NCI-H128 (cell line): ENCODE measurements around the gene ATXN2.

Source experiments
- DNase-seq: peaks from one replicate; lab custom pipeline; 2025; ENCODE audit not compliant: unreplicated experiment; lab: John Stamatoyannopoulos, UW

The ATXN2 gene

DNA sequence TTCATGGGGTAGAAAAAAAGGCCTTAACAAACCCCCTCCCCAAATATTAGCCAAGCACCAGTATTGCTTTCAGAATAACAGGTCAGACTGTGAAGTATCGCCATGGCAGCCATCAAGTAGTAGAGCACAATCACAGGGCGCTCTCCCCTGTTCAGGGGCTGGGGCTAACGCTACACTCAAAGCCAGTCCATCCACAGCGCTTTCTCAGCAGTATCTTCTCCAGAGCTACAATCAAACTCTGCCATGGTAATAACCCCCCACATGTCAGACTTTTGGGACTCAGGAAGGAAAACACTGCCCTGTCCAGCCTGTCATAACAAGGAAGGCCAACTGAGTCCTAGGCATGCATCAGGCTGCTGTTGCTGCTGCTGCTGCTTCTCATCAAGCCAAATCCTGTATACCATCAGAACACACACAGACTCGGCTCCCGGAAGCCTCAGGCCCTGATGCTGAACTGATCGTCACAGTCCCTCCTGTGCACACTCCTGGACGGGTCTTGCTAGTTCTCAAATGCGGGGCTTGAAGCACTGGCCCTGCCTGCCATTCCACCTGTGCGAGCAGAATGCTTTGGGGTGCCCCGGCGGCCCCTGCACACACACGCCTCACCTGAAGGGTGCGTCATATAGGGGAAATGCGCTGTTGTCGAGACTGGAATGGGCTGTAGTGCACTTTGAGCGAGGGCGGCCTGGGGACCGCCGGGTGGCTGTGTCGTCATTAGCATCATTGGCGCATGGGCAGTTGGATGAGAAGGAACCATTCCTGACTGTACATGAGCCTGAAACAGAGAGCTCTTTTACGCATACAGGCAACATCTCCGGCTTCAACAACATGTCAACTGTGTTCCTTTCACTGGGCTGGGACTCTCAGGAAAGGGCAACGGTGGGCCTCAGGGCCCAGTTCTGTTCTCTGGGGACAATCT is 145.8 kb downstream of the ATXN2 start:
- no peak for DNase-seq

DNA sequence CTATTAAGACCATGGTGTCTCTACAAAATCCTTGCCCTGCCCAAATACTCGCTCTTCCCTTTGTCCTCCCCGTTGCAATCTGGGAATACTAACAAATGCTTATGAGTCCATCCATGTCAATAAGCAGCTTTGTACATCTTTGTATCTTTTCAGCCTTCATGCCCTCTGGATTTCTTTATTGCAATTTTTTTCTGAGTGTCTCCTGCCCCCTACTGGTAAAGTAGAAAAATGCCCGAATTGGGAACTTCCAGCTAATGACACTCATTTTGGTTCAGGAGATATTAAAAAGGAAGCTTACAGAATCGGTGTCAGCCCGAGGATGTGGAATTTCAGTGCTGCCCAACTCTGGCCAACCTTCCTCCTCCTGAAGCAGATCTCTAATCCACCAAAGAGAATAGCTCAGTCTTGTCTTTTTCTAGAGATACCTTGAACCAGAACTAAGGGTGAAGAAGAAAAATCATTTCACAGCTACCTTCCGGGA is 147.4 kb downstream of the ATXN2 start:
- DNase-seq = peak; percentile 21

DNA sequence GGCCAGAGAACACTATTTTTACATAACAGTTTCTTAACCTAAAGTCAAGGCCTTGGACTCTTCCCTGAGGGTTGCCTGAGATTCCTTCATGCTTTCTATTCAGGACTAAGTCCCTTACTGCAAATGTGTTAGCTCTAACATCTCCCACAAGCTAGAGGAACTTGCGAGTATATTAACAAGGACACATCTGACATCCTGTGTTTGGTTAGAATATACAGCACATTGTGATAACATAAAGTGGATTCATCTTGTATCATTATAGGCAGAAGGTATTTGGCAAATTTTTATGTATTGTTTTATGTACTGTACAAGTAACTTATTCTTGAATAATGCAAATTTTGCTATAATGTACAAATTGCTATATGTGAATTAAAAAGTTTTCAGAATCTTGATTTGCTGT is 147.9 kb downstream of the ATXN2 start:
- no peak for DNase-seq

DNA sequence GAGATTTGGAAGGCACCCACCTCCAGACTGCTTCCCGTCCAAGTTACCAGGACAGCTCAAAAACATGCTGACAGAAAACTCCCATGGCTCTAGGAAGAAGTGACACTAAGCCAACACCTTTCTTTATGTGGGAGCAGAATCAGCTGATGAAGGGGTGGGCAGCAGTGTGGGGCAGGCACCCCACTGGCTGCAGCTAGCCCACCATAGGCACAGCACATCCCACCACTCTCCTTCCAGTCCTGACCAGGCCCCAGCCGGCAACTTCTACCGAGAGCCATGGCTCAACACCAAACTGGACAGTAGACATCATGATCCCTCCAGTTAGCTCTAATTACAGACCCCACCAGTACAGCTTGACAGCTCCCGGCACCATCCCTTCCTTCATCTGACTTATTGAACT is 148.4 kb downstream of the ATXN2 start:
- DNase-seq = no peak

DNA sequence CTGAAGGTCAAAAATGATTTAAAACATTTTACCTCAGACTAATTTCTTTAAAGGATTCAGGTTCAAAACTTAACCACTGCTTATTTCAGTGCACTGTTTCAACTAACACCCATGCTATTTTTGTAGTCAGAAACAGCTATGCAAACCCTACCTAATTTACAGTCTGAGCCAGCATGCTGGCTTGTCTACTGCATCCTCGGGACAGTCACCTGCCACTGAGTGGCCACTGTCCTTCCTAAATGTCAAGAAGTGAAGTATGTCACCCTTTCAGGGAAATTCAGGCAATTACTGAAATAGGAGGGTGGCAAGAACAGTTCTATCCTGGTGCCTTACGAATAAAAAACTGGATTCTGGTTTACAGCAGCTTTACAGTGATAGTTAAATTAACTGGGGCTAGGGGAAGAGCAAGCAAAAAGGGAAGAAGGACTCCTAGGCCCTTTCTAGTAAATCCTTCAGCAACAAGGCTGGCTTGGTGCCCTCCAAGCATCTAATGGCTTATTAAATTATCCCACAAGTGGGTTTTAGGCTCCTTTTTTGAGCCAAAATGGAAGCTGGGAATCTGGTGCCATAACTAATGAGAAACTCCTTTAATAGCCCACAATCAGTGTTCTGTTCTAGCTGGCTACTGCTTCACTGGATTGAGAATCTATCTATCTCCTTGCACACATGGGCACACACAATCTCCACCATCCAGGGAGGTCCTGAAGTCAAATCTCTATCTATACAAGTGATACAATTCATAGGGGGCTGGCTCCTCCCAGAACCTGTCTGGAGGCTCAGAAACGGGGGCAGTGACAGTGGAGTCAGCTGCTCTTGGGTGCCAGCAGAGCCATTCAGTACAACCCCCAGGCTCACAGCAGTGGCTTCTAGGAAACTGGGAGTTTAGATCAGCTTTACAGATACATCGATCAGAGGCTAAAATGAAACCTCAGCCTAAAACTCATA is 150.0 kb downstream of the ATXN2 start:
- DNase-seq = no peak

DNA sequence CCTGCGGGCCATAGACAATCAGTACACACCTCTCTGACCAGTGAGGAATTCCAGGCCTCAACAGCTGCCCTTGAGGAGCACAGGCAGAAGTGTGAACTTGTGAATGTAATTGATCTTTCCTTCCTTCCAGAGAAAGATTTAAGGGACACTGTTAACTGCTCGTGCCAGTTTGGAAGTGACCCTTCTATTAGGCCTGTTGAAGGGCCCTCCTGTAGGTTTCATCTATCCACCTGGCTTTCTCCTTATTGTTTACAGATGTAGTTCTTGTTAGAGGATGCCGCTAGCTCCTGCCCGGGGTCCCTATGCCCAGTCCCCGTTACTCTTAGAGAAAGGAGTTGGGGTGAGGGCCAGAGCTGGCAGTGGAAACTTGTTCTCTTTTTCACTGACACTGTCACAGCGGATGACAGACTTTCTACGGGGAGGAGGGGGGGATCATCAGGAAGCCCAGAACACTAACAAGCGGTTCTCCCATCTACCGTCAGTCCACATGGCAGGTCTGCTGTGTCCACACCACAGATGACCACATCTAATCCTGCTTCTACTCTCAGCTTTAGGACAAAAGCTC is 150.8 kb downstream of the ATXN2 start:
- DNase-seq = no peak

DNA sequence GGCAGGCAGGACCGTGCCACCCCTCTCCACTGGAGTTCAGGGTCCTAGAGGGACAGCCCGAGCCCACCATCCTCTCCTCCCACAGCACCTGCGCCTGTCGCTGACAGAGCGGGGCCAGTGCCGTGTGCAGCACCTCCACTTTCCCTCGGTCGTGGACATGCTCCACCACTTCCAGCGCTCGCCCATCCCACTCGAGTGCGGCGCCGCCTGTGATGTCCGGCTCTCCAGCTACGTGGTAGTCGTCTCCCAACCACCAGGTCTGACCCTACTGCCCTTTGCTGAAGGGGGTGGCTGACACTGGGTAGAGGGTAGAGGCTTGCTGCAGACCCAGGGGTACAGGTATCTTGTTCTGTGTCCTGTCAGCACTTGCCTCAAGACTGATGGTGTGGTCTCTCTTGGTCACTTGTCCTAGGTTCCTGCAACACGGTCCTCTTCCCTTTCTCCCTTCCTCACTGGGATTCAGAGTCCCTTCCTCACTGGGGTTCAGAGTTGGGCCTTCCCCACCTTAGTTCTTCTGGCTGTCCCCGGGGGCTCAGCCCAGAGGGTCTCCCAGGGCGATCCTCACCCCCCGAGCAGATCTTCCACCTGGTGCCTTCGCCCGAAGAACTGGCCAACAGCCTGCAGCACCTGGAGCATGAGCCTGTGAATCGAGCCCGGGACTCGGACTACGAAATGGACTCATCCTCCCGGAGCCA is 151.4 kb downstream of the ATXN2 start:
- DNase-seq = no peak

DNA sequence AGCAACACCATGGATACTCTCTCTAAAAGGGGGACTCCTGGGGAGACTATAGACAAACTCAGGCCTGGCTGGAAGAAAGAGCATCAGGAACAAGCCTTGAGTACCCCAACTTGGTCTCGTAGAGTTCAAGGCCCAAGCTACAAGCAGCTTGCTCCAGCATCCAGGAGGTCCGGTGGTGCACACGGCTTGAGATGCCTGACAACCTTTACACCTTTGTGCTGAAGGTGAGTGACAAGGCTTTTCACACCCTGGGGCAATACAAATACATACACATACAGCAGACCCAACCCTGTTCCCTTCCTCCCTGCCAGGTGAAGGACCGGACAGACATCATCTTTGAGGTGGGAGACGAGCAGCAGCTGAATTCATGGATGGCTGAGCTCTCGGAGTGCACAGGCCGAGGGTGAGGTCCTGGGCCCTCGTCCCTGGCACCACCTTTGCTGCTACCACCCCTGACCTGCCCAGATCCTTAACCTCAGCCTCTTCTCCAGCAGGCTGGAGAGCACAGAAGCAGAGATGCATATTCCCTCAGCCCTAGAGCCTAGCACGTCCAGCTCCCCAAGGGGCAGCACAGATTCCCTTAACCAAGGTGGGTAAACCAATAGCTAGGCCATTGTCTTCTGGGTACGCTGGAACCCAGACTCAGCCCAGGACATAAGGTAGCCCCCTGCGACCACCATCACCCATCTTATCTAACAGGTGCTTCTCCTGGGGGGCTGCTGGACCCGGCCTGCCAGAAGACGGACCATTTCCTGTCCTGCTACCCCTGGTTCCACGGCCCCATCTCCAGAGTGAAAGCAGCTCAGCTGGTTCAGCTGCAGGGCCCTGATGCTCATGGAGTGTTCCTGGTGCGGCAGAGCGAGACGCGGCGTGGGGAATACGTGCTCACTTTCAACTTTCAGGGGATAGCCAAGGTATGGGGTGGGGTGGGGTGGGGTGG is 152.2 kb downstream of the ATXN2 start:
- no peak for DNase-seq

DNA sequence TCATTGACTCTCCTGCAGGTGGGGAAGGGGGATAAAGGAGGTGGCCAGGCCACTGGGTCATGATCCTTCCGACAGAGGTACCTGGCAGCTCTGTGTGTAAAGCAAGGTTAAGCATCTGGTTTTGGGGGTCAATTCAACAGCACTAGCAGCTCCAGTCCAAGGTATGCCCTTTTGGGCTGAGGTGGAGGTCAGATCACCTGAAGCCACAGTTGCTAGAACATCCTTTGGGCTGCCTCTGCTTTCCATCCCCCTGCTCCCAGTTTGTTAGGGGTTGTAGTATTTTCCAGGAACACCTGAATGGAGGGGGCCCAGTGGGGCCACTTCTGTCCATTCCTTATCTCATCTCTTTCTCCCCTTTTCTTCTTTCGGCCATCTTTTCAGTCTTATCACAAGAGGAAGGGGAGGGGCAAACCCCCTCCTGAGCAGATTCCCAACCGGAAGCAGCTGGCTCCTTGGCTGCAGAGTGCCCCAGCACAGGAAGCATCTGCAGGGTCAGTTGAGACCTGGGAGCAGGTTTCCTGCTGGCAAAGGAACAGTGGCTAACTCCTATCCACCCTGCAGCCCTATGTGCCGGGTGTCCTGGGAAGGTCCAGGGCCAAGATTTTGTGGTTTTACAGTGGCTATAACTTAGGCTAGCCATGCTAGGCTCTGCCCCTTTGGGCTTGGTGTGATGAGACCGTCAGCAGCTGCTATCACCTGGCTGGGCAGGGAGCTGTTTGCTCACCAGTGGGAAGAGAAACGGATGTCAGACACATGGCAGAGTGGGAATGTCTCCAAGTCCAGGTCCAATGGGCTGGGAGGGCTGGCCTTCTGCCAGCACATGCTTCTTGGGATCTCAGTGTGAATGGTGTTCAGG is 153.2 kb downstream of the ATXN2 start:
- DNase-seq = no peak

DNA sequence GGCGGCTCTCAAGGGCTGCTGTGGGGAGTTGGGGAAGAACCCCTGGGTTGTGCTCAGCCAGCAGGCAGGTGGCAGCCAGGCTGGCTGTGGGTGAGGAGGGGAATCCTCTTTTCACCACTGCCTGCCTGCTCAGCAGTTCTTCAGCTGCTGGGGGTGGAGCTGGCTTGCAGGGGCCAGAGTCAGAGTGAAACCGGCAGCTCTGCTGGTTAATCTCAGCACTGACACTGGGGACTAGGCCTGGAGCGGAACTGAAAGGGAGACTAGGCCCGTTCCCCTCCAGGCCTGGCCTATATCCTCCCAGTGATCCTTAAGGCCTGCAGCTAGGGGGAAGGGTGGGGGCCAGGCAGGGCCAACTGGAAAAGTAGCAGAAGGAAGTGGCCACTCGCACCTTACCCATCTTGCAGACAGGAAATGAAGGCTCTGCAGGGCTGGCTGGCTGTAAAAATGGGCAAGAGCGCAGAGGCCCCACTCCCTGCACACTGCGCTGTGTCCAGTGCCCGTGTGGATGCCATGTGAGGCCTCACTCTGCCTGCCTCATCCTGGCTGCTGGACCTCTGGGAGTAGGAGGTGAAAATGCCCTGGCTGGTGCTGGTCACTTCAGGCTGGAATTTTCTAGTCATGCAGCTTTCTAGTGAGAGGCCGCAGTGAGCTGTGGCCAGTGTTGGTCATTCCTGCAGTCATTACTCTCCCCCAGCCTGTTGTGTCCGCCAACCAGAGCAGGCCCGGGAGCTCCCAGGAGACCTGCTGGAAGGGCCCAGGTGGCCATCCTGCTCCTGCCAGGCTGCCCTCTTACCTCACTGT is 154.0 kb downstream of the ATXN2 start:
- DNase-seq = no peak

DNA sequence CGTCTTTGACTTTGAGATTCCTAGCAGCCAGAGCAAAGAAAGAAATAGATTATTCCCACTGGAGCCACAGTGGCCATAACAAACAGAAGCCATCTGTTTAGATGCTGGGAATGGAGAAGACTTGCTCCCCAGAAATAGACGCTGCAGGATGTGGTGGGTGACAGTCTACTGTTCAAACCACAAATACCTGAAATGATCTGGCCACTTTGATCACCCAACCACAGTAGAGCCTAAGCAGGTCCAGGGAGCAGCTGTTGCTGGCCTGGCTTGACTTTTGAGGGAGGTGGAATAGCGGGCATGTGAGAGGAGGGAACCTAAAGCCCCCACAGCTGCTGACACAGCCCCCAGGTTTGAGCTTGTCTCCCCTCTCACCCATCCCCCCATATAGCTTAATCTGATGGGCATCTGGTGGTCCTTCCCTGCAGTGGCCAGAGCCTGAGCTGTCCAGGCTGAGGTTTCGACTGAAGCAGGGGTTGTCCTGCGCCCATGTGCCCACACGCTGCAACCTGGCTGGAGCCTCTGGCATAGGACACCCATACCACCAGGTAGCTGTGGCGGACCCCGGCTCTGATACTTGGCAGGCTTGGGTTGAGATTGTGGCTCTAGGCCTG is 154.7 kb downstream of the ATXN2 start:
- DNase-seq = no peak

DNA sequence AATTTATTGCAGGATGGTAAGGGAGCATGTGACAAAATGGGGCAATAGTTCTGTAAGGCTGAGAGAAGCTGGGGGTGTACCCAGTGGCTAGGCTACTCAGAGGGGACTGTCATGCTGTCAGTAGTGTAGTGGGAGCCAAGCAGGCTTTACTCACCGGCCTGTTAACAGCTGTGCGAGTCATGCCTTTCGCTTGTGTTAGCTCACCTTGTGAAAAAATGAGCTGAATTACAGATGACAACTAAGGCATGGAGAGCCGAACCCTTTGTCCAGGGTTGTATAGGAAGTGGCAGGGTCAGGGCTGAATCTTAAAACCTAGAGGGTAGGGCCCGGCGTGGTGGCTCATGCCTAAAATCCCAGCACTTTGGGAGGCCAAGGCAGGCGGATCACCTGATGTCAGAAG is 155.5 kb downstream of the ATXN2 start:
- no peak for DNase-seq

DNA sequence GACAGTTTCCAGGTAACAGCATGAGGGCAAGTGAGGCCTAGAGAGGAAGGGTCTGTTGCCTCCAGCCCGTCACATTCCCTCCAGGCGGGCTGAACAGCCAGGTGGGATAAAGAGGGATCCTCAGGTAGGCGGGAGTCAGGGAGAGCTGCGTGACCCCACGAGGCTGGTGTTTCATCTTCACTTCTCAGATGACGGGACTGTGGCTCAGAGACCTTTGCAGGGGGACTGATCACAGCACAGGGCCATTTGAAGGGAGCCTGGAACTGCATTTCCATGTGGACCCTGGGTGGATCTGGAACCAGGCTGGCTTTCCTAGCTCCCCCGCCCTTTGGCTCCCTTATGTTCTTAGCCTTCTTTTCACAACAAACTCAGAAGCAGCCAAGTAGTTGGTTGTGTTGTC is 156.0 kb downstream of the ATXN2 start:
- DNase-seq = no peak

DNA sequence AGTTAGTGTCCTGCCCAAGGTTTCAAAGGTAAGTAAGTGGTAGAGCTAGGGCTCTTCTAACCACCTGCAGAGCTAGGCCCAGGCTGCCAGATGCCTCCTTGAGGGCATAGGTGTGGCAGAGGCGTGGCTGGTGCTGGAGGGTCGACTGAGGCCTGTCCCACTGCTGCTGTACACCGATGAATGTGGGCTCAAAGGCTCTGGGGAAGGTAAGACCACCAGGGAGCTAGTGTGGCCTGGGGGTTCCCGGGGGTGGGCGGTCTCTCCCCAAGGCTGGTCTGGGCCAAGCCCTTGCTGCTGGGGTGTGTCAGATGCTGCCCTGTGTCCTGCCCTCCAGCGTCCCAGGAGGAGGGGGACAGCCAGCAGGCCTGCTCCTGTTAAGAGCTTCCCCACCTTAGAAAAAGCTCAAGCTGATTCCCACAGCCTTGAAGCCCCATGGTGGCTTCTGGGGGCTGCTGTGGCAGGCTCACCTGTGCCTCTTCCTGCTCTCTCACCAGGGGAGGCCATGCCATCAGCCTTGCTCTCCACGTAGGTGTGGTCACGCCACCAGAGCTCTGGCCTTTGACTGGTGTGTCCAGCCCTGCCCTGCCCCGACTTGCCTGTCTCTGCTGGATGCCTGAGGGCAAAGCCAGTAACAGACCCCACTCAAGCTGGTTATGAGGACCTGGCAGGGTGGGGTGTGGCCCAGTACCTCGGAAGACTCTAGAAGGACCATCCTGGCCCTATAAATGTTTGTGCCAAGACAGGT is 156.6 kb downstream of the ATXN2 start:
- no peak for DNase-seq

DNA sequence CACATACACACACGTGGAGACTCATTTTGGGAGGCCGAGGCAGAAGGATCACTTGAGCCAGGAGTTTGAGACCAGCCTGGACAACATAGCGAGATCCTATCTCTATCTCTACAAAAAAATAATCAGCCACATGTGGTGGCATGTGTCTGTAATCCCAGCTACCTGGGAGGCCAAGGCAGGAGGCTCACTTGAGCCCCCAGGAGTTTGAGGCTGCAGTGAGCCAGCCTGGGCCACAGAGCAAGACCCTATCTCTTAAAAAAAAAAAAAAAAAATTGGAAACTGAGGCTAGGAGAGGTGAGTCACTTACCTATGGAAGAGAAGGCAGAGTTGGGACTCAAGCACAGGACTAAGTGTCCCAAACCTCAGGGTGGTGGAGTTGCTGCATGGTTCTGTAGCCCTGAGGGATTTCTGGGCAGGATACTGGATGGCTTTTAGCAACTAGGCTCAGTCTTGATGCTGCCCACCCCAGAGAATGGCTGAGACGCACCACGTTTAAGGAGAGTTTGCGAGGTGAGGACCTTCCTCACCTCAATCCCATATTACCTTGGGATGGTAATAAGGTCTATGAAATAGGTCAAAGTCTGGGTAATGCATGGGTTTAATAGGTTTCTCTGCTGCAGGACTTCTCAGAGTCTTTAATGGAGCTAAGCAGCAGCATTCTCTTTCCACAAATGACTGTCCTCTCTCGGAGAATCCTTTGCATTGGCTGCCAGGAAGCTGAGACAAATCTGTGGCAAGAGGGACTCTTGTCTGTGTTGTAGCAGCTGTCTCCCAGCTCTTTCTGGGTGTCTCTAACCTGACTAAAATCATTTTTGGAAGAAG is 157.8 kb downstream of the ATXN2 start:
- DNase-seq = no peak

DNA sequence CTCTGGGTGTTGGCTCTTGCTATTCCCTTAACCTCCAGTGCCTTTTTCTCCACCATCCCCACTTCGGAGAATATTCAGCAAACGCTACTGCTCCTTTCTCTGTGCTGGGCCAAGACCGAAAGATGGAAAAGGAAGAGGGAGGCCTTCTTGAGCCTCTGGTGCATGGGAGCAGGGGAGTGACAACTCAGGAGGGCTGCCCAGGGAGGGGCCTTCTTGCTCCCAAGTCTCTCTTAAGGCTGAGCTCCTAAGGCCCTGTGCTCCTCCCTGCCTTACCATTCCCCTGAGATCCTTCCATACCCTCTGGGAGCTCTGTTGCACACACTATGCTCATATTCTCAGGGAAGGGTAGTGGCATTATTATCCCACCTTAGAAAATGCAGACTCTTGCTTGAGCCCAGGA is 158.5 kb downstream of the ATXN2 start:
- DNase-seq = no peak
